HG03558 (cell line): ENCODE measurements around the gene SFRP5.

Experiments used
- ATAC-seq: cut with Tn5 transposase; IDR thresholded peaks from one replicate; pipeline ENCODE4 v1.9.1; 2021; ENCODE audit warnings: moderate number of reproducible peaks; ENCODE audit not compliant: unreplicated experiment; ENCODE audit errors: extremely low read depth

SFRP5 gene

DNA sequence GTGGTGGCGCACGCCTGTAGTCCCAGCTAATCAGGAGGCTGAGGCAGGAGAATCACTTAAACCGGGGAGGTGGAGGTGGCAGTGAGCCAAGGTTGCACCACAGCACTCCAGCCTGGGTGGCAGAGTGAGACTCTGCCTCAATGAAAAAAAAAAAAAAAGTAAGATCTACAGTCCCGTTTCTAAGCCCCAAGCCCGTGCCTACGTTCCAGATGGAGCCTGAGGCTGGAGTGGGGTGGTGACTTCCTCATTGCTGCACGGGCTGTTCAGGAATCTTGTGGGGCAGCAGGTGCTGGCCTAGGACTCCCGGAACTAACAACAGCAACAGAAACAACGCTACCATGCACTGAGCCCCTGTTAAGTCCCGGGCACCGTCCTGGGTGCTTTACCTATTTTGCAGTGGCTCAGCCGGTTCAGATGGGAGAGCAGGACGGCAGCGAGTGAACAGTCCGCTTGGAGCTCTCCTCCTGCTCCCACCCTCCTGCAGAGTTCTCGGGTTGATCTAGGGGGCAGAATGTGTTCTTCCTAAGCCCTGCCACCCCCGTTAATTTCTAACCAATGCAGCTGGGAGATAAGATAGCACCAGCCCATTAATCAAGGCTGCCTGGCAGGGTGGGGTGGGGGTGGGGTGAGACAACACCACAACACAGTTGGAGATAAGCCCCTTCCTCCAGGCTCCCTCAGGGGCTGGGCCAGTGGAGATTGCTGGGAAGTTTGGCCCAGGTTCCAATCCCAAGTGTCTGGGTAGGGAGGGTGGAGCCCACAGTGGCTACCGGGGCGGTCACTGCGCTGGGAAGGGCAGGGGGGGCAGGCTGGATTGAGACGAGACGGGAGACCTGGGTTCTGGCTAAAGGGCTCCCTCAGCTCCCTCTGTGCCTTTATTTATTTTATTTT, 17.0 kb upstream of the SFRP5 start:
- no peak for ATAC-seq

- no peak for ATAC-seq
Observed at GRCh38 chr10:97785731-97786130, 13.9 kb upstream of the SFRP5 start.

- ATAC-seq, result no peak
Observed at GRCh38 chr10:97785231-97785630, 13.4 kb upstream of the SFRP5 start.

DNA sequence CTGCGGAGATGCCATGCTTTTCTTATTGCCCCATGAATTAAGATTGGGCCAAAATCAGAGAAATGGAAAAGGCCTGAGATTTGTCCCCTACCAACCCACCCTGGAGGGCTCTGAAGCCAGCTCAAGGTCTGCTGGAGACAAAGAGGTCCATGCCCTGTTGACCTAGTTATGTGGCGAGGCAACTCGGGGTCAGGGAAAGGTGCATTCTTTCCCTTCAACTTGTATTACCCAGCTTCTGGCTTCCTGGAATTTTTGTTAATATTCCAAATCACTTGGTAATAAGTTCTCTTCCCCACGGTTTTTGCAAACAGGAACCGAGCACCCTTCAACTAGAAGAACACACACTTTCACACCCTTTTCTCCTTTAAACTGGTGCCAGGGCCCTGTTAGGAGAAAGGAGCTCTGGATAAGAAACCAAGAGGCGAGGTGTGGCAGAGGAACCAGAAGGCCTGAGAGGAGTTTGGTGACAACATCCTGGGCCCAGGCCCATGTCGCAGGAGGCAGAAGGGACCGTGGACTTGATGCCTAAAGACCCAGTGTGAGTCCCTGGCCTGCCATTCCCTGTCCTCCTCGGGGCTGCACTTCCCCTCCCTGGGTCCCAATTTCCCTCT, 12.5 kb upstream of the SFRP5 start:
- ATAC-seq, result no peak

GRCh38 chr10:97782455-97783228, 10.8 kb upstream of the SFRP5 start:
- ATAC-seq, result no peak

DNA sequence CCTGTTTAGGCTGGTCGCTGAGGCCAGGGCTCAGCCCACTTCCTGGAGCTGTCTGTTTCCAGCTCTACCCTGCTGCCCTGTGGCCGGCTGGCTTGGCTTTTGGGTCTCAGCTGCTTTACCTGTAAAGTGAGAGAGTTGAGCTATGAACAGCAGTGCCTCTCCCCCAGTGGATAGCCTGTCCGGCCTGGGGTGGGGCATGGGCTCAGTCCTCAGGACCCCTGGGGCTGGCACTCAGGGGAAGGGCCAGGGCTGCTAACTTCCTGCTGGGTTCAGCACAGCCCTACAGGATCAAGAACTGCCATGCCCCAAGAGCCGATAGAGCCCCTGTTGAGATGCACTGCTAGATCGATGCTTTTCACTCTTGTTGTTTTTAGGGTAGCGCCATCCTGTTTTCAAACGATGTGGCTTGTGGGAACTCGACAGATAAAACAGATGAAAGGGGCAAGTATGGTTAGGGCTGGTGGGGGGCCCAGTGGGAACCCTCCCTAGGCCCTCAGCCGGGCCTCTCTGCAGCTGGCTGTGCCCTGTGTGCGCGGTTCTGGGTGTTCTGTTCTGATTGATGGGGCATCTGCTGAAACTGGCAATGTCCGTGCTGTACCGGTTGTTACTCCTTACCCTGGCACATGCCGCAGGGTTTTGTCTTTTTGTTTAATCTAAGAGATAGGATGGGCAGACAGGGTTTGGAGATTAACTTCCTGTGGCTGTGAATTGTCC, 10.0 kb upstream of the SFRP5 start:
- ATAC-seq, result no peak

DNA sequence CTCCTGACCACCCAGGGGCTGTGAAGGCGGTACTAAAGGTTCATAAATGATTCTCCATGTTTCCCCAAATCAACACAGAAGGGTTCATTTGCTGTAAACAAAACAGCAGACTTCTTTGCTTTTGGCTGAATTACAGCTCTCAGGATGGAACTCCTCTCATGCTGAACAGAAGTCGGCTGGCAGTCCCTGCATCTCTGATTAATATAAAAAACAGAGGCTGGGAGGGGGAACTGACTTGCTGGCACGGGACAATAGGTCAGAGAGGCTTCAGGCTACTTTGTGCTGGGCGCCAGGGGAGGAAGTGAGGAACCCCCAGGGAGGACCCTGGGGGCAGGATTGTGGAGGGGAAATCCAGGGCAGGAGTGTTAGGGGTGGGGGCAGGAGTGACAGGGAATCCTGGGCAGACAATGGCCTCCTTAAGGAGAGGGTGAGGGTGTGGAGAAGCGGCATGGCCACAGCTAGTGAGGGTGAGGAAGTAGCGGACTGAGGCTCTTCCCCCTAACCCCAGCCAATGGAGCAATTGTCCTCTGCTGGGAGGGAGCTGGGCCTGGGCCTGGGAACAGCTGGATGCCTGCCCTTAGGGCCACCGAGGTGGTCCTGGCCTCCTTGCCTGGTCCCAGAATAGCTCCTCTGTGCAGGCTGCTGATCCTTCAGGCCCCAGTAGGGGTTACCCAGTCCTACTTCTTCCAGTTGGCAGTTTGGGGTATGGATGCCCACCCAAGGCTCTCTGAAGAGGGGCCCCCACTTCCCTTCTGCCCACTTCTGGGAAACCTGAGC, 9.2 kb upstream of the SFRP5 start:
- no peak for ATAC-seq

GRCh38 chr10:97779975-97780374, 8.2 kb upstream of the SFRP5 start:
- no peak for ATAC-seq

GRCh38 chr10:97779492-97779891, 7.7 kb upstream of the SFRP5 start:
- no peak for ATAC-seq

DNA sequence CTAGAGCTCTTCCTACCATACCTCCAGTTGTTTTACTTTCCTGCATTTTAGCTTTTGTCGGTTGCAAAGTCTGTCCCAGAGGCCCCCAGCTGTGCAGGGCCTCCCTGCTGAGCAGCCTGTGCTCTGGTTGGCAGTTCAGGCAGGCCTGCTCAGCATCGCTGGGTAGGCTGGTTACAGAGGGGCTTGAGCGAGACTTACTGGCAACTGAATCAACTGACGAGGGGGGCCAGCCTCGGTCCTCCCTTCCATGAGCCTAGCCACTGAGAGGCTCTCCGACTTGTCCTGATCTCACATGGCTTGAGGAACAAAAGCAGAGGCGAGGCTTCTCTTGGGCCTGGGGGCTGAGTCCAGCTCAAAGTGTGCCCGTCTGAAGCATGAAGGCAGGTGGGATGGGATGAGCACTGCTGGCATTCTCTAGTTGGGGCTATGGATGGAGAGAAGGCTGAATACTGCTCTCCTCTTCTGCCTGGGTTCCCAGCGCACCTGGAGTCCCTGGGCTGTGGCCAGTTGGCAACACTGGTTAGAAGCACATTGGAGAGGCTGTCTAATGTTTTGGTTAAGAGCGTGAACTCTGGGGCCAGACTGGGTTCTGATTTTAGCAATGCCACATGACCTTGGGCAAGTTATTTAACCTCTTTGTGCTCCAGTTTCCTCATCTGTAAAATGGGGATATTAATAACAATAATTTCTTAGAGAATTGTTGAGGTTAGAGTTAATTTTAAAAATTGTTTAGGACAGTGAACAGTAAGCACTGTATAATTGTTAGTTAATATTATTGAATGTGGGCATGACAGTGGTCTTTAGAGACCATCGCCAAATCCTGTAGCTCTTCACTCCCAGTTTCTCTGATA, 6.9 kb upstream of the SFRP5 start:
- no peak for ATAC-seq

DNA sequence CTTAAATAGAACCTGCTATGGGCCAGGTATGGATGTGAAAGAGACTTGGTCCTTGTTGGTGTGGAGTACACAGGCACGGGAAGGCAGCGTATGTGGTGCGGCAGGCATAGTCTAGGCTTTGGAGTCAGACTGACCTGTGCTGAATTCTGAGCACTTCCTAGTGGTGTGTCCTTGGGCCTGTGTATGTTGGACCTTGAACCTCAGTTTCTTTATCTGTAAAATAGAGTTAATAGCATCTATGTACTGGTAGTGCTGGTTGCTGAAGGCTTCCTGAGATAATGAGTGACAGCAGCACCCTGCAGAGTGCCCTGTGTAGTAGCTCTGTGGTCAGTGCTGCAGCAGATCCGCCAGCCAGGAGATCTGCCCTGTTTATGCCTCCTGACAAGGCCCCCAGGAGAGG, 5.3 kb upstream of the SFRP5 start:
- no peak for ATAC-seq

- no peak for ATAC-seq
Observed at GRCh38 chr10:97774811-97775294, 3.1 kb upstream of the SFRP5 start.

- no peak for ATAC-seq
Observed at GRCh38 chr10:97773096-97773495, 1.3 kb upstream of the SFRP5 start.

DNA sequence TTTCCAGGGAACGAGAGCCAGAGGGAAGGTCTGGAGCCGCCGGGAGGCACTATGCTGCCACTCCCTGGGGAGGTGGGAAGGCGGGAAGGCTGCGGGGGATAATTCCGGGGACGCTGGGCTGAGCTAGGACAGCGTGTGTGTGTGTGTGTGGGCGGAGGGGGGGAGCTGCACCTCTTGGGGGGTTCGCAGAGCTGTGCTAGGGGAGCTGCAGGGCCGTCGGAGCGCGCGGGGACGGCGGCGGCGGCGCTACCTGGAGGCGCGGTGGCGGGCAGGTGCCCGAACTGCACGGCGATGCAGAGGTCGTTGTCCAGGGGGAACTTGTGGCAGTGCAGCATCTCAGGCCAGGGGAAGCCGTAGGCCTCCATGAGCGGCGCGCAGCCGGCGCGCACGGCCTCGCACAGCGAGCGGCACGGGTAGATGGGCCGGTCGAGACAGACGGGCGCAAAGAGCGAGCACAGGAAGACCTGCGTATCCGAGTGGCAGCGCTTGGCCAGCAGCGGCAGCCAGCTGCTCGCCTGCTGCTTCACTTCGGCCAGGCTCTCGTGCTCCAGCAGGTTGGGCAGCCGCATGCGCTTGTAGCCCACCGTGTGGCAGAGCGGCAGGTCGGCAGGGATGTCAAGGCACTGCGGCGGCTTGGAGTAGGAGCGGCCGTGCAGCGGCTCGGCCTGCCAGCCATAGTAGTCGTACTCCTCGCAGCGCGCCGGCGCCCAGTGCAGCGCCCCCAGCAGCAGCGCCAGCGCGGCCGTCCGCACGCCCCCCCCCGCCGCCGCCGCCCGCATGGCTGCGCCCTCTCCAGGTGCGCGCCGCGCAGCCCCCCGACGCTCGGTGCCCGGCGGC, 526 bp downstream of the SFRP5 start:
- ATAC-seq, result no peak

GRCh38 chr10:97770255-97770654, 1.5 kb downstream of the SFRP5 start:
- ATAC-seq, result no peak

DNA sequence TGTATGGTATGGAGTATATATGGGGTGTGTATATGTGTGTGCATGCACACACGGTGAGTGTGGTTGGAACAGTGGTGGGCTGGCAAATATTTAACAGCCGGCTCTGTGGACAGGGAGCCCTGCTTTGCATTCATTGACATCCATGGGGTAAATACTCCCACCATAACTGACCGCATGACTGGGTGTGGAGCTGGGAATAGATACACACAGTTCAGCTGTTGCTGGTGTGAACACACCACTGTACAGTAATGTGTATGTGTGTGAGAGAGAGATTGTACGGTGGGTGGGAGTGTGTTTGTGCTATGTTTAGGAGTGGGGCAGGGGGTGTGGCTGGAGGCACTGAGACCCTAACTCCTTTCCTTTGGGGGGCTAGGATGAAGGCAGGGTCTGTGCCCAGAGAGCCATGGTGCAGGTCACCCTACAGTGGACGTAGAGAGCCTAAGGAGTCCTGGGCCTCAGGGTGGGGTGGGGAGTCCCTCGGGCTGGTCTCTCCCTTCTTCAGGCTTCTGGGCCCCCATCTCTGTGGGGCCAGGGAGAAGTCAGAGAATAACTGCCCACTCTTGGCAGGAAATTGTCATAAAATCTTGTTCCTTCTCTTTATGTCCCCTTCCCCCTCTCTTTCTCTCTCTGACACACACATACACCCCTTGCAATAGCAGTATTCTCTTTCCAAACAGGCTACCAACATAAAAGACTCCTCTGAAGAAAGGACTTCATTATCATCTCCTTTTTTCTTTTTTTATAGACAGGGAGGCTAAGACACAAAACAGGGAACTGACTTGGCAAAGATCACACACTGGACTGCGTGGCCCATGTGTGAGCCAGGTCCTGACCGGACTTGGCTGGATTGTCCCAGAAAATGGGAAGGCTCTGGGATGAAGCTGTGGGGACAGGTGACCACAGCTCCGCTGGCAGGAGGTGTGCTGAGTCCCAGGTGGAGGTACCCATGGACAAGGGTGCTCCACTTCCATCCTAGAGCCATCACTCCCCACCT, 3.2 kb downstream of the SFRP5 start:
- no peak for ATAC-seq
